Tibial nerve (tissue), 4 donors: ENCODE results near the gene PERM1. TPM values are rescaled to one million over a fixed set of nuclear protein-coding genes. Genes with fewer than 3 reads are reported as not detected.

Experiments used
- DNase-seq, 2 donors: peaks; one replicate each; pipeline ENCODE4 v3.0.0-alpha.2; 2019; ENCODE audit warnings: low spot score in 2 of 2
- H3K27ac ChIP-seq, 4 donors: fragments of 200-600 bp; sonication (generic) in 3 of 4; one replicate each; pipeline ENCODE4 v1.5.1; 2017 to 2019; ENCODE audit warnings: mild to moderate bottlenecking in 1 of 4
- H3K27me3 ChIP-seq, 2 donors: fragments of 200-600 bp; sonication (generic) in 1 of 2; one replicate each; pipeline versions ENCODE4 v1.5.1 to v1.6.0; 2017 to 2019
- H3K36me3 ChIP-seq, 3 donors: fragments of 200-600 bp; sonication (generic); one replicate each; pipeline ENCODE4 v1.5.1; 2018 to 2019
- H3K4me1 ChIP-seq, 4 donors: fragments of 200-600 bp; sonication (generic) in 3 of 4; one replicate each; pipeline ENCODE4 v1.5.1; 2017 to 2019
- H3K4me3 ChIP-seq, 4 donors: fragments of 200-600 bp; sonication (generic) in 3 of 4; one replicate each; pipeline ENCODE4 v1.5.1; 2017 to 2019; ENCODE audit warnings: mild to moderate bottlenecking in 1 of 4, moderate library complexity in 1 of 4
- H3K9me3 ChIP-seq, 4 donors: fragments of 200-600 bp; sonication (generic) in 3 of 4; one replicate each; pipeline ENCODE4 v1.5.1; 2017 to 2019
- EP300 ChIP-seq, 2 donors: sonication (generic); formaldehyde crosslinking; IDR thresholded peaks; one replicate each; pipeline ENCODE4 v1.6.1; 2017; ENCODE audit warnings: antibody characterized with exemption in 2 of 2, mild to moderate bottlenecking in 1 of 2
- POLR2A ChIP-seq, 2 donors: fragments of 450-650 bp; IDR thresholded peaks; one replicate each; pipeline ENCODE4 v1.6.1; 2017; ENCODE audit warnings: antibody characterized with exemption in 2 of 2, mild to moderate bottlenecking in 2 of 2, moderate library complexity in 2 of 2
- WGBS, 2 donors: methylation state at CpG; one replicate each; pipeline ENCODE4 v1.1.5; 2018; 5-methylcytosine and 5-hydroxymethylcytosine counted together
- total RNA-seq, 4 donors: library from RNA; depleted of rRNA; stranded (reverse); fragments of >200 nt; gene quantifications; one replicate each; pipeline ENCODE4 v1.1.0, GENCODE V29; 2016
- TF ChIP-seq, protein P1 (sequence below), 5 experiments: fragments of 200-600 bp in 3 of 5; fragments of 450-650 bp in 2 of 5; sonication (generic) in 3 of 5; IDR thresholded peaks; one replicate each; pipeline ENCODE4 v1.5.1; 2016 to 2019; ENCODE audit warnings: antibody characterized with exemption in 5 of 5, mild to moderate bottlenecking in 3 of 5, moderate library complexity in 2 of 5

PERM1 gene
- total RNA-seq, 4 donors from 2014 or later = 0.22 to 0.78 TPM; not detected in 2

DNA sequence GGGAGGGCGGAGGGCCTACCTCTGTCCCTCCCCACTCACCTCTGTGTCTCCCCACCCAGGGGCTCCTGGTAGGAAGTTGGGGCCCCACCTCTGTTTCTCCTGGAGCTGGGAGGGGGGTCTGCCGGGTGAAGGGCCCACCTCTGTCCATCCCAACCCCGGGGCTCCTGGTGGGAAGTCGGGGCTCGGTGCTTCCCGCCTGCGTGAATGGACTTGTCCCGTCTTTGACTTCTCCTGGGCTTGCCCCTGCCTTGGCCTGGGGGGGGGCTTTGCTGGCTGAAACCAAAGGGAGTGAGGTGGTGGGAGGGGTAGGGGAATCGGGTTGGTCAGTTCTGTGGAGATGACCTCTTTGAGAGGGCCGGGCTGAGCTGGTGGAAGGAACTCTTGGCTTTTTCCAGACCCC lies 43.8 kb upstream of the PERM1 start:
- TF ChIP-seq, protein P1, sequence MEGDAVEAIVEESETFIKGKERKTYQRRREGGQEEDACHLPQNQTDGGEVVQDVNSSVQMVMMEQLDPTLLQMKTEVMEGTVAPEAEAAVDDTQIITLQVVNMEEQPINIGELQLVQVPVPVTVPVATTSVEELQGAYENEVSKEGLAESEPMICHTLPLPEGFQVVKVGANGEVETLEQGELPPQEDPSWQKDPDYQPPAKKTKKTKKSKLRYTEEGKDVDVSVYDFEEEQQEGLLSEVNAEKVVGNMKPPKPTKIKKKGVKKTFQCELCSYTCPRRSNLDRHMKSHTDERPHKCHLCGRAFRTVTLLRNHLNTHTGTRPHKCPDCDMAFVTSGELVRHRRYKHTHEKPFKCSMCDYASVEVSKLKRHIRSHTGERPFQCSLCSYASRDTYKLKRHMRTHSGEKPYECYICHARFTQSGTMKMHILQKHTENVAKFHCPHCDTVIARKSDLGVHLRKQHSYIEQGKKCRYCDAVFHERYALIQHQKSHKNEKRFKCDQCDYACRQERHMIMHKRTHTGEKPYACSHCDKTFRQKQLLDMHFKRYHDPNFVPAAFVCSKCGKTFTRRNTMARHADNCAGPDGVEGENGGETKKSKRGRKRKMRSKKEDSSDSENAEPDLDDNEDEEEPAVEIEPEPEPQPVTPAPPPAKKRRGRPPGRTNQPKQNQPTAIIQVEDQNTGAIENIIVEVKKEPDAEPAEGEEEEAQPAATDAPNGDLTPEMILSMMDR (IDR thresholded peaks at IDR 0.05) = no peak
- TF ChIP-seq POLR2A (IDR thresholded peaks at IDR 0.05) = no peak
- no peak for TF ChIP-seq EP300 (IDR thresholded peaks at IDR 0.05)
- H3K4me1 ChIP-seq = peaks cover 0 to 38% (median 13%) of the 10 kb centered on the region in 4 donors
- 54 to 71% methylated on average over 8 to 10 of the region's 10 CpGs for WGBS, 2 donors

DNA sequence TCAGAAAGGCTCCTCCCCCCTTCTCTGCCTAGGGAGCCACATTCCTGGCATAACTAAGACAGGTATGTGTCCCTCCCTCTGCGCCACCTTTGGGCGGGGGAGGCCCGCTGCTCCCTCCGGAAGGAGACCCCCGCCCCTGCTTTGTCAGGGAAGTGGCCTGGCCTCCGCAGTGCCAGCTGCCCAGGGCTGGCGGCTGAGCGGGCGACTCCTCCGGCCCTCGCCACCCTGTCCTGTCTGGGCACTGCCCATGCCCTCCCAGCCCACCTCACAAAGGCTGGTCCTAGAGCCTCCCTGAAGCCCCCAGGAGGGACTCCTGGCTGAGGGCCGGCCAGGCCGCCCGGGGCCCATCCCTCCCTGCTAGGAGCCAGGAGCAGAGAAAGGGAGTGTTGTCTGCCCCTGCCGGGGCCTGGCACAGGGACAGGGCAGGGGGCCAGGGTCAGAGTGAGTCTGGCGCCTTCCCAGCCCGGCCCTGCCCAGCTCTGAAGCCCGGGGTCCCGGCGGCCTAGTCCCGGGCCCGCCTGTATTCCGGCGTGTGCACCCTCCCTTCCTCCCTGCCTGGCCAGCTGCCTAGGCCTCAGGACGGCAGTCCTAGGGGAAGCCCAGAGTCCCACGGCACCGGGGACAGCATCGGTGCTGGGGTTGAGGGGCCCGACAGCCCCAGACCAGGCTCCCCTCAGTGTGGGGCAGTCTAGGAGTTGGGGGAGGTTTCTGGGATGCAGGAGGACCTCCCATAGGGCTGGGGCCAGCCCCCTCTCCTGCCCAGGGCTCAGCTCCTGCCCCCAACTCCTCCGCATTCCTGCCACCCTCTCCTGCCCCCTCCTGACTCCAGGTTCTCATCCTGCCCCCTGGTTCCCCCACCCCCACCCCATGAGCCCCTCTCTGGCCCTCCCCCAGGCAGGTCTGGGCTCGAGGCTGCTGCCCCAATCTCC lies 43.1 kb upstream of the PERM1 start:
- Histone ChIP-seq H3K36me3 (no peaks in the 10 kb centered on the region), H3K27ac (peak overlapping the region in 1 of 4 donors; percentile 52), H3K4me1 (peaks cover 0 to 45% (median 18%) of the 10 kb centered on the region in 4 donors), H3K4me3 (no peak overlapping the region), H3K27me3 (no peaks in the 10 kb centered on the region), H3K9me3 (no peaks in the 10 kb centered on the region)
- WGBS, 2 donors = 24 to 69% methylated on average over 12 to 16 of the region's 31 CpGs
- no peak for TF ChIP-seq EP300 (IDR thresholded peaks at IDR 0.05)
- TF ChIP-seq POLR2A (IDR thresholded peaks at IDR 0.05) = no peak
- TF ChIP-seq, protein P1 (IDR thresholded peaks at IDR 0.05) = no peak
- no peak for DNase-seq

More for the DNA sequence above, 43.8 kb upstream of the PERM1 start:
- Histone ChIP-seq H3K27me3 (no peaks in the 10 kb centered on the region), H3K4me3 (no peak overlapping the region), H3K36me3 (no peaks in the 10 kb centered on the region), H3K27ac (no peak overlapping the region), H3K9me3 (no peaks in the 10 kb centered on the region)
- no peak for DNase-seq

DNA sequence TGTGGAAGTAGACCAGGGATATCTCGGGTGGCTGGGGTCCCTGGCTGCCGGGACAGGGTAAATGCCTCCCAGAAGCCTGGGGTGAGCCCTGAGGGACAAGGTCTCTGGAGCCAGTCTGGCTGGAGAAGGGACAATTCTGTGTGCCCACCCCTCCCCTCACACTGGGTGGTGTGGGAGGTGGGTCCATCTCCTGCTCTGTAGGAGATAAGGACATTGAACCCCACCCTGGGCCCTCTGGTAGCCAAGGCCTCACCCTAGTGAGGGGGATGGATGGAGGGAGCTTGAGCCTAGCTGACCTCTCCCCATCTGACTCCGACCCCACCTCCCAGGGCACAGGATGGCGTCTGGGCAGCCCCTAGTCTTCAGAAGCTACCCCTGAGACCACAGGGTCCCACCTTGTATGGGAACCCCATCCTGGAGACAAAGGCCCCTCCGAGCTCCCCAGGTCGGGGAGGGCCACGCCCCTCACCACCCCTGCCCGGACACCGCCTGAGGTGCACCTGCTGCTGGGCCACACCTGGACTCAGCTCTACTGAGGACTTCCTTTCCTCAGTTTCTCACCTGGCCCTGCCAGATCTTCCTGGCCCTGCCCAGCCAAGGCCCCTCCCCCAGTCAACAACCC lies 42.4 kb upstream of the PERM1 start:
- no peak for DNase-seq
- Histone ChIP-seq H3K36me3 (no peaks in the 10 kb centered on the region), H3K27me3 (no peaks in the 10 kb centered on the region), H3K4me1 (peaks cover 0 to 45% (median 18%) of the 10 kb centered on the region in 4 donors), H3K27ac (peak overlapping the region in 1 of 4 donors; percentile 52), H3K4me3 (no peak overlapping the region), H3K9me3 (no peaks in the 10 kb centered on the region)
- WGBS, 2 donors = 89 to 95% methylated on average over 7 to 9 of the region's 9 CpGs
- TF ChIP-seq, protein P1 (IDR thresholded peaks at IDR 0.05) = no peak
- TF ChIP-seq EP300 (IDR thresholded peaks at IDR 0.05) (no peak), POLR2A (IDR thresholded peaks at IDR 0.05) (no peak)

DNA sequence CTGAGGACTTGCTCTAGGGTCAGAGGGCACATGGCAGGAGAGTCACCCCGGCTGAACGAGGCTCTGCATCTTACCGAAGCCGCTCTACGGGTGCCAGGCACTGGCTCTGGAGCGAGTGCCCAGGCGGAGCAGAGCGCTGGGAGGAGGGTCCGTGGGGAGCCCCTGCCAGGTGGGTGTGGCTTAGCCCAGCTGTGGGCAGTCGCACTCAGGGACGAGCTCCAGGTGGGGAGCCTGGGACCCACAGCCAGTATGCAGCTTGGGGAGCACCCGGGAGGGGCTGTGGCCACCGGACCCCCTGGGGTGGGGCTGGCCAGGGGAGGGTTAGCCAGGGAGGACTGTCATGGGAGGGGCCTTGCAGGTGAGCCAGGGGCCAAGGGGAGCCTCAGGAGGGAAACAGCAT lies 41.8 kb upstream of the PERM1 start:
- no peak for DNase-seq
- peaks cover 0 to 50% (median 18%) of the 10 kb centered on the region in 4 donors for H3K4me1 ChIP-seq
- H3K4me3 ChIP-seq = no peak overlapping the region
- no peak for TF ChIP-seq EP300 (IDR thresholded peaks at IDR 0.05)
- no peak for TF ChIP-seq POLR2A (IDR thresholded peaks at IDR 0.05)
- TF ChIP-seq, protein P1 (IDR thresholded peaks at IDR 0.05) = no peak
- no peaks in the 10 kb centered on the region for H3K27me3 ChIP-seq
- WGBS, 2 donors = 68 to 70% methylated on average over 12 to 13 of the region's 13 CpGs
- no peaks in the 10 kb centered on the region for H3K36me3 ChIP-seq
- H3K27ac ChIP-seq = no peak overlapping the region
- H3K9me3 ChIP-seq = no peaks in the 10 kb centered on the region
